Adrenal gland (tissue), 5 donors: ENCODE data around the gene TMEM271.

Experiments used
- CTCF ChIP-seq, 6 experiments: fragments of 450-650 bp in 4 of 6; fragments of 200-600 bp in 2 of 6; sonication (generic) in 1 of 6; IDR thresholded peaks; 1 replicate in 5 of 6; 2 replicates in 1 of 6; pipeline versions ENCODE4 v1.5.1 to v1.8.0; 2016 to 2021; ENCODE audit warnings: antibody characterized with exemption in 6 of 6, mild to moderate bottlenecking in 2 of 6, moderate library complexity in 1 of 6
- POLR2A ChIP-seq, 2 donors: fragments of 450-650 bp; IDR thresholded peaks; one replicate each; pipeline ENCODE4 v1.6.1; 2017; ENCODE audit warnings: antibody characterized with exemption in 2 of 2, mild to moderate bottlenecking in 2 of 2, moderate library complexity in 1 of 2
- donor health status: DM: no; HTN: no; CAD: no.

- no peak for TF ChIP-seq CTCF (IDR thresholded peaks at IDR 0.05)
- TF ChIP-seq POLR2A (IDR thresholded peaks at IDR 0.05), result no peak
These were observed 41.8 kb upstream of the TMEM271 start for GRCh38 chr4:617644-618641.
